ENCODE measurements around the gene RABEP1. TPM values are rescaled to one million over a fixed set of nuclear protein-coding genes. Genes with fewer than 3 reads are reported as not detected.
"Not testable (repeated sequence)": the region's sequence is repeated elsewhere in the genome, so short reads cannot be mapped to it uniquely, and the experiment has no call there.

Gene RABEP1
- total RNA-seq, 2 donors from 2014 or later = 36.4 to 47.0 TPM

DNA sequence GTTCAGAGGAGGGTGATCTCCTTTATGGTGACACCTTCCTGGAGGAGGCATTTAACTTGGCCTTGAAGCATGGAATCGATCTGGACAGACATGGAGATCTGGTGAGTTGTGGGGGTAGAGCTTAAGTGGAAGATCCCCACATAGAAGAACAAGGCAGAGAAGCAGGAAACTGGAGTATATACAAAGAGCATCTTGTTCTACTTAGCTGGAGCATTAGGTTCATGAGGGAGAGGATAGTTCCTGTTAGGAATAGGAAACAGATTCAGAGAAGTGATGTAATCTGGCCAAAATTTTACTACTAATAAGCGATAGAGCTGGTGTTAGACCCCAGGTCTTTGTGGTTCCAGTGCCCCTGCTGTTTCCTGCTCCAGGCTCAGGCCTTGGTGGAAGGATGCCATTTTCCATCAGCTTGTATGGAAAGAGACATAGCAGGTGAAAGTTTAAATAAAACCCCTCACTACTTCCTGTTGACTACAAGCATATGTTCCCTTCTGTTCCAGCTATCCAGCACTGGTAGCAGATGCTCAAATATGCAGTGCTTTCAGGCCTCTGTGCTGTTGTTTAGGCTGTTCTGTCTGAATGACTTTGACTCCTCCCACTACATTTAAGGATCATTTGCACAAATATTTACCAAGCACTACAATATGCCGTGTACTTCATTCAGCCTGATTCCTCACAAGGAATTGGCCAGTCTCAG lies 147.3 kb downstream of the RABEP1 start:
- Histone ChIP-seq H3K9me3 (no peaks in the 10 kb centered on the region), H3K27me3 (replicated peaks; ENCODE audit: insufficient read depth) (no peaks in the 10 kb centered on the region), H3K4me3 (no peak overlapping the region), H3K4me1 (ENCODE audit: control insufficient read depth in 1 of 2, low read depth in 2 of 2) (no peaks in the 10 kb centered on the region), H3K27ac (no peak overlapping the region), H3K36me3 (peaks cover 58% of the 10 kb centered on the region)
- no peak for ATAC-seq (ENCODE audit: insufficient number of reproducible peaks, low FRiP score, low read depth)
- TF ChIP-seq, protein P1, sequence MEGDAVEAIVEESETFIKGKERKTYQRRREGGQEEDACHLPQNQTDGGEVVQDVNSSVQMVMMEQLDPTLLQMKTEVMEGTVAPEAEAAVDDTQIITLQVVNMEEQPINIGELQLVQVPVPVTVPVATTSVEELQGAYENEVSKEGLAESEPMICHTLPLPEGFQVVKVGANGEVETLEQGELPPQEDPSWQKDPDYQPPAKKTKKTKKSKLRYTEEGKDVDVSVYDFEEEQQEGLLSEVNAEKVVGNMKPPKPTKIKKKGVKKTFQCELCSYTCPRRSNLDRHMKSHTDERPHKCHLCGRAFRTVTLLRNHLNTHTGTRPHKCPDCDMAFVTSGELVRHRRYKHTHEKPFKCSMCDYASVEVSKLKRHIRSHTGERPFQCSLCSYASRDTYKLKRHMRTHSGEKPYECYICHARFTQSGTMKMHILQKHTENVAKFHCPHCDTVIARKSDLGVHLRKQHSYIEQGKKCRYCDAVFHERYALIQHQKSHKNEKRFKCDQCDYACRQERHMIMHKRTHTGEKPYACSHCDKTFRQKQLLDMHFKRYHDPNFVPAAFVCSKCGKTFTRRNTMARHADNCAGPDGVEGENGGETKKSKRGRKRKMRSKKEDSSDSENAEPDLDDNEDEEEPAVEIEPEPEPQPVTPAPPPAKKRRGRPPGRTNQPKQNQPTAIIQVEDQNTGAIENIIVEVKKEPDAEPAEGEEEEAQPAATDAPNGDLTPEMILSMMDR (IDR thresholded peaks at IDR 0.05) = no peak
- no peak for DNase-seq (ENCODE audit: low spot score)

DNA sequence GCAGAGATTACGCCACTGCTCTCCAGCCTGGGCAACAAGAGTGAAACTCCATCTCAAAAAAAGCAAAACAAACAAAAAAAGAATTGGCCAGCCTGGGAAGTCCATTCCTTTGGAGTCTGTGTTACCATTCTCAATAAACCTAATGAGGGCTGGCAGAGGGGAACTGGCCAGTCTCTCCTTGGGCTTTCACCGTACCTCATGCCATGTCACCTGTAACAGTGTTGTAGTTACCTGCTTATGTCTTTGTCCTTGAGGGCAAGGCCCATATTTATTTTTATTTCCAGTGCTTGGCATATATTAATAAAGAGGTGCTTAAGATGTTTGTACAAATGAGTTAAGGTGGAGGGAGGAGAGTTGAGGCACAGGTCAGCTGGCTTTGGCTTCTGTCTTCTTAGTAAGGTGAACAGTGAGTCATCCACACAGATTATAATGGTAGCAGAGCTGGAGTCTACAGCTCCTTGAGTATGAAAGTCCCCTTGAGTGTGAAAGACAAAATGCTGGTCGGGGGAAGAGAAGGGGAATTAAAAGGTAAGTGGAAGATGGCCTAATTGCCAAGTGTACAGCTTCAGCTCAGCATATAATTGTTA lies 148.4 kb downstream of the RABEP1 start:
- Histone ChIP-seq H3K27me3 (replicated peaks; ENCODE audit: insufficient read depth) (no peaks in the 10 kb centered on the region), H3K9me3 (no peaks in the 10 kb centered on the region), H3K36me3 (peaks cover 57% of the 10 kb centered on the region), H3K27ac (no peak overlapping the region), H3K4me1 (ENCODE audit: control insufficient read depth in 1 of 2, low read depth in 2 of 2) (no peaks in the 10 kb centered on the region), H3K4me3 (no peak overlapping the region)
- DNase-seq (ENCODE audit: low spot score) (no peak), ATAC-seq (ENCODE audit: insufficient number of reproducible peaks, low FRiP score, low read depth) (no peak)
- TF ChIP-seq, protein P1 (IDR thresholded peaks at IDR 0.05) = no peak

DNA sequence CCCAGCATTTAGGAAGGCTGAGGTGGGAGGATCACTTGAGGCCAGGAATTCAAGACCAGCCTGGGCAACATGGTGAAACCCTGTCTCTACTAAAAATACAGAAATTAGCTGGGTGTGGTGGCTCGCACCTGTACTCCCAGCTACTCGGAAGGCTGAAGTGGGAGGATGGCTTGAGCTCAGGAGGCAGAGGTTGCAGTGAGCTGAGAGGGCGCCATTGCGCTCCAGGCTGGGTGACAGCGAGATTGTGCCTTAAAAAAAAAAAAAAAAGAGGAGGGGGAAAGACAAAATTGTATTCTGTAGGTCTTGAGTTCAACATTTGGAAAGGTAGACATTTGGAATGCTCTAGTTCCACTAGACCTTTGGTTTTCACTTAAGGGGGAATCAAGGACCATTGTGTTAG lies 149.2 kb downstream of the RABEP1 start:
- not testable (repeated sequence) for ATAC-seq (ENCODE audit: insufficient number of reproducible peaks, low FRiP score, low read depth); H3K9me3 ChIP-seq; H3K4me1 ChIP-seq (ENCODE audit: control insufficient read depth in 1 of 2, low read depth in 2 of 2); DNase-seq (ENCODE audit: low spot score); H3K4me3 ChIP-seq; H3K27ac ChIP-seq; H3K27me3 ChIP-seq (replicated peaks; ENCODE audit: insufficient read depth)
- H3K36me3 ChIP-seq = peaks cover 55% of the 10 kb centered on the region

DNA sequence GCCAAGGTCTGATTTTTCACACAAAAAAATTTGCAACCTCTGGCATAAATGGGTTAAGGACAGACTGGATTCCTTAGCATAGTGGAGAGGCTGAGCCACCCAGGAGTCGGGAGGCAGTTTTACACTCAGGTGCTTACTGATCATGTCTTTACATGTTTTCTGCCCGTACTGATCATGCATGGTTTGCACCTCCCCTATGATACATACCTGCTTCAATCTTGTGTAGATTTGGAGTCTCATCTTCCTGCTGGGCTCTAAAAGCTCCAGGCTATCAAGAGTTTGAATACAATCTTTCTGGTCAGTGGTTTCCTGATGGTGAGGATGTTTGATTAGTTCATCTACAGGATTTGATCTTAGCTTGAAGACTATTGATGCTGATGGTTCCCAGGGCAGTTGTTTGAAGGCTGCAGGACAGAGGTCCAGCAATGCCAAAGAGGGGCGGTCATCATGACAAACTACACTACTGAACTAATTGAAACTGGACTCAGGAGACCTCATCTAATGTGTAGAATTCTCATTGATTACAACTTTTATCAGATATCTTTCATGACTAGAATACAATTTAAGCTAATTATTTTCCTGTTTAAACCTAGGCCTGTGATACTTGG lies 150.0 kb downstream of the RABEP1 start:
- Histone ChIP-seq H3K4me3 (no peak overlapping the region), H3K4me1 (ENCODE audit: control insufficient read depth in 1 of 2, low read depth in 2 of 2) (no peaks in the 10 kb centered on the region), H3K9me3 (no peaks in the 10 kb centered on the region), H3K27ac (no peak overlapping the region), H3K36me3 (peaks cover 53% of the 10 kb centered on the region), H3K27me3 (replicated peaks; ENCODE audit: insufficient read depth) (no peaks in the 10 kb centered on the region)
- DNase-seq (ENCODE audit: low spot score) (no peak), ATAC-seq (ENCODE audit: insufficient number of reproducible peaks, low FRiP score, low read depth) (no peak)
- TF ChIP-seq, protein P1 (IDR thresholded peaks at IDR 0.05) = no peak

DNA sequence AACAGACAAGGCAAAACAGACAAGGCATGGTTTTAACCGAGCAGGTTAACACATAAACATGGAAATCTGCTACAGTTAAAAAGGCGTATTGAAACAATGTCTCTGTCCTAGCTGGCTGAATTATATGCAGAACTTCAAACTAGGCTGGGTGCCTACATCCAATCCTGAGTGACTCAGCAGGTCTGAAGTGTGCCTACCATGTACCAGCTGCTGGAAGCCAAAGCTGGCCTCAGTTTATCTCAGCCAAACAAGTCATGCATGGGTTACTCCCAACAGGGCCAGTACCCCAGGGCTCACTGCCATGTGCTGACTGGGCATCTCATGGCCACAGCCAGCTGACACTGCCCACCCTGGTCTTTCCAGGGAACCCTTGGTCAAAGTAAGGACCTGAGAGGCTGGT lies 152.9 kb downstream of the RABEP1 start:
- ATAC-seq (ENCODE audit: insufficient number of reproducible peaks, low FRiP score, low read depth) = no peak
- H3K27me3 ChIP-seq (replicated peaks; ENCODE audit: insufficient read depth) = no peaks in the 10 kb centered on the region
- peaks cover 8 to 19% of the 10 kb centered on the region in 2 donors for H3K4me1 ChIP-seq (ENCODE audit: control insufficient read depth in 1 of 2, low read depth in 2 of 2)
- no peaks in the 10 kb centered on the region for H3K9me3 ChIP-seq
- TF ChIP-seq, protein P1 (IDR thresholded peaks at IDR 0.05) = no peak
- H3K27ac ChIP-seq = no peak overlapping the region
- peaks cover 36% of the 10 kb centered on the region for H3K36me3 ChIP-seq
- no peak for DNase-seq (ENCODE audit: low spot score)
- no peak overlapping the region for H3K4me3 ChIP-seq

Other genes starting within 250 kb of the RABEP1 start
- not detected for gene SLC52A1, start 246.9 kb upstream of the RABEP1 start, total RNA-seq
- 1 to 10 TPM; 3.2 to 6.6 TPM for gene ZFP3, start 203.8 kb upstream of the RABEP1 start, total RNA-seq
- gene ZNF232, start 170.4 kb upstream of the RABEP1 start, total RNA-seq = 1 to 10 TPM; 6.7 to 7.2 TPM
- gene USP6, start 166.3 kb upstream of the RABEP1 start, total RNA-seq = 1 to 10 TPM in 1 of 2 donors, not detected in 1; 2.0 TPM
- gene ZNF594, start 90.4 kb upstream of the RABEP1 start, total RNA-seq = 10 to 100 TPM in 1 of 2 donors, 1 to 10 TPM in 1; 8.4 to 15.8 TPM
- 10 to 100 TPM; 13.4 to 14.9 TPM for gene SCIMP, start 47.4 kb upstream of the RABEP1 start, total RNA-seq
- gene NUP88, start 137.4 kb downstream of the RABEP1 start, total RNA-seq = 10 to 100 TPM; 74.1 to 95.0 TPM
- gene RPAIN, start 137.9 kb downstream of the RABEP1 start, total RNA-seq = 10 to 100 TPM; 33.1 to 44.5 TPM
- gene C1QBP, start 156.9 kb downstream of the RABEP1 start, total RNA-seq = 10 to 100 TPM; 37.0 to 71.7 TPM
- 10 to 100 TPM; 13.3 to 19.8 TPM for gene DHX33, start 186.7 kb downstream of the RABEP1 start, total RNA-seq
- 10 to 100 TPM; 12.5 to 56.1 TPM for gene DERL2, start 203.9 kb downstream of the RABEP1 start, total RNA-seq
- gene MIS12, start 204.3 kb downstream of the RABEP1 start, total RNA-seq = 10 to 100 TPM; 10.3 to 12.8 TPM